Measurements from ENCODE around the gene TMEM258. TPM values are rescaled to one million over a fixed set of nuclear protein-coding genes. Genes with fewer than 3 reads are reported as not detected.

The TMEM258 gene
- total and polyA plus RNA-seq, 9 of the 15 experiments (the other 6 are each of a cell fraction or from before 2014, with no cell fraction given), result 97.2 to 856 (median 231) TPM

- no peak for TF ChIP-seq ZBTB49 (CRISPR knock-in tag; IDR thresholded peaks at IDR 0.05; ENCODE audit: borderline replicate concordance)
- no peak for TF ChIP-seq ZNF134 (CRISPR knock-in tag; conservative IDR thresholded peaks at IDR 0.05)
- TF ChIP-seq CHD2 (IDR thresholded peaks at IDR 0.05; ENCODE audit: low read depth, low read length), result no peak
- no peak for TF ChIP-seq CTCFL (IDR thresholded peaks at IDR 0.05; ENCODE audit: borderline replicate concordance, insufficient read depth, low read depth, low read length, poor library complexity, severe bottlenecking)
- TF ChIP-seq SAP30 (IDR thresholded peaks at IDR 0.05; ENCODE audit: borderline replicate concordance, insufficient read depth, low read depth, low read length, poor library complexity, severe bottlenecking), result no peak
- TF ChIP-seq SFPQ (IDR thresholded peaks at IDR 0.05; ENCODE audit: low read depth, low read length), result no peak
- 0 out of 2 replicates have a peak, but pooled peaks have one; percentile 8 for TF ChIP-seq NCOA1 (IDR thresholded peaks at IDR 0.05; ENCODE audit: low read depth)
- no peak for TF ChIP-seq ZBTB34 (CRISPR knock-in tag; IDR thresholded peaks at IDR 0.05)
- no peak for TF ChIP-seq NR2C1 (IDR thresholded peaks at IDR 0.05)
- TF ChIP-seq NR2C1 (tag; IDR thresholded peaks at IDR 0.05), result 0 out of 2 replicates have a peak, but pooled peaks have one; percentile 24
- TF ChIP-seq ZNF639 (CRISPR knock-in tag; conservative IDR thresholded peaks at IDR 0.05 in 1 of 2, IDR thresholded peaks at IDR 0.05 in 1 of 2), result peak in 1 of 2 experiments; percentile 66; a peak in 2 of 4 replicates
- TF ChIP-seq CREM (IDR thresholded peaks at IDR 0.05; ENCODE audit: low read depth), result peak; percentile 48; the same call in 1 of the 2 replicates
- TF ChIP-seq TAF1 (IDR thresholded peaks at IDR 0.05; ENCODE audit: control insufficient read depth, extremely low read depth, insufficient read depth, low read length, severe bottlenecking), result no peak
- TF ChIP-seq NFIX (CRISPR knock-in tag; IDR thresholded peaks at IDR 0.05; ENCODE audit: low read depth), result no peak
- no peak for TF ChIP-seq RBM14 (IDR thresholded peaks at IDR 0.05; ENCODE audit: borderline replicate concordance, insufficient read depth, low read depth, low read length)
These were observed 8.2 kb upstream of the TMEM258 start (continued) for GRCh38 chr11:61800331-61801281.

Measured in K562 (cell line).